ENCODE results near the gene TMEM250.

DNA sequence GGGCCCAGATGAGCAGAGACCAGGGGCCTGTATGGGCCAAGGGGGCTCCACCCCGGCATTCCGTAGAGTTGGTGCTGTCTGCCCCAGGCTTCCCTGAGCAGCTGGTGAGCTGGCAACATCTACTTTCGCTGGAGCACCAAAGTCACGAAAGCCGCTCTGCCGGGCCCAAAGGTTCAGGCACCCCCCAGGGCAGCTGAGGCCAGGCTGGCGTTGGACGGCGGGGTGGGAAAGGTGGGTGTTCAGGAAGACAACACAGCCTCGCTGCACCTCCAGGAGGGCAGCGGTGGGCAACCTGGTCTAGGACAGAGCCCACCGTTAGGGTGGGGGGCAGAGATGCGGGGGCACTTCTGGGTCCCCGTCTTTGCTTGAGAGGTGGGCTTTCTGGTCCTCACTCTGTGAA, 30.1 kb upstream of the TMEM250 start:
- TF ChIP-seq, protein P1, sequence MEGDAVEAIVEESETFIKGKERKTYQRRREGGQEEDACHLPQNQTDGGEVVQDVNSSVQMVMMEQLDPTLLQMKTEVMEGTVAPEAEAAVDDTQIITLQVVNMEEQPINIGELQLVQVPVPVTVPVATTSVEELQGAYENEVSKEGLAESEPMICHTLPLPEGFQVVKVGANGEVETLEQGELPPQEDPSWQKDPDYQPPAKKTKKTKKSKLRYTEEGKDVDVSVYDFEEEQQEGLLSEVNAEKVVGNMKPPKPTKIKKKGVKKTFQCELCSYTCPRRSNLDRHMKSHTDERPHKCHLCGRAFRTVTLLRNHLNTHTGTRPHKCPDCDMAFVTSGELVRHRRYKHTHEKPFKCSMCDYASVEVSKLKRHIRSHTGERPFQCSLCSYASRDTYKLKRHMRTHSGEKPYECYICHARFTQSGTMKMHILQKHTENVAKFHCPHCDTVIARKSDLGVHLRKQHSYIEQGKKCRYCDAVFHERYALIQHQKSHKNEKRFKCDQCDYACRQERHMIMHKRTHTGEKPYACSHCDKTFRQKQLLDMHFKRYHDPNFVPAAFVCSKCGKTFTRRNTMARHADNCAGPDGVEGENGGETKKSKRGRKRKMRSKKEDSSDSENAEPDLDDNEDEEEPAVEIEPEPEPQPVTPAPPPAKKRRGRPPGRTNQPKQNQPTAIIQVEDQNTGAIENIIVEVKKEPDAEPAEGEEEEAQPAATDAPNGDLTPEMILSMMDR (optimal IDR thresholded peaks at IDR 0.05 in 1 of 3, IDR thresholded peaks at IDR 0.05 in 1 of 3, conservative IDR thresholded peaks at IDR 0.05 in 1 of 3; ENCODE audit: extremely low read depth in 1 of 3, insufficient read depth in 2 of 3, low read length in 3 of 3): no peak
- no peak for TF ChIP-seq EZH2 (IDR thresholded peaks at IDR 0.05; ENCODE audit: low read length)

Data from keratinocyte (primary cell).